Right renal cortex interstitium (tissue), 3 donors: Measurements from ENCODE around the gene RIIAD1. TPM values are rescaled to one million over a fixed set of nuclear protein-coding genes. Genes with fewer than 3 reads are reported as not detected.
A peak's percentile ranks its signal among the peaks of the same experiment; 100 is the strongest.
"Not testable (repeated sequence)": the region's sequence is repeated elsewhere in the genome, so short reads cannot be mapped to it uniquely, and the experiment has no call there.

Source experiments
- DNase-seq, 3 donors: peaks; one replicate each; pipeline ENCODE4 v3.0.0-alpha.2; 2013; ENCODE audit warnings: low read depth in 3 of 3, low spot score in 2 of 3
- polyA plus RNA-seq, 3 donors: library from polyadenylated mRNA; unstranded; fragments of 120-200 nt; gene quantifications; one replicate each; pipeline ENCODE4 v1.2.1, GENCODE V29; 2013; ENCODE audit not compliant: insufficient read length in 3 of 3

Gene RIIAD1
- polyA plus RNA-seq, 3 donors, result 0.37 TPM; not detected in 2

- no peak for DNase-seq
Observed at GRCh38 chr1:151729966-151730291, 8.6 kb downstream of the RIIAD1 start.

GRCh38 chr1:151733126-151733525, 11.8 kb downstream of the RIIAD1 start:
- DNase-seq, result no peak

- not testable (repeated sequence) for DNase-seq
Observed at GRCh38 chr1:151733995-151734394, 12.7 kb downstream of the RIIAD1 start.

- DNase-seq, result no peak
Observed at GRCh38 chr1:151737026-151737425, 15.7 kb downstream of the RIIAD1 start.

- DNase-seq, result no peak
Observed at GRCh38 chr1:151737479-151737878, 16.2 kb downstream of the RIIAD1 start.

GRCh38 chr1:151739590-151740355, 18.5 kb downstream of the RIIAD1 start:
- no peak for DNase-seq

GRCh38 chr1:151741516-151741915, 20.2 kb downstream of the RIIAD1 start:
- DNase-seq, result no peak

GRCh38 chr1:151756291-151756690, 35.0 kb downstream of the RIIAD1 start:
- DNase-seq, result no peak

GRCh38 chr1:151759241-151759640, 37.9 kb downstream of the RIIAD1 start:
- DNase-seq, result no peak

- no peak for DNase-seq
Observed at GRCh38 chr1:151760597-151761385, 39.5 kb downstream of the RIIAD1 start.

- peak; percentile 29 to 65 (median 57) for DNase-seq
Observed at GRCh38 chr1:151762941-151763921, 41.9 kb downstream of the RIIAD1 start, which contains the start of gene MRPL9. MRPL9 (minus strand) TSS chr1:151763496; CDS start chr1:151763479, 17 bp downstream.

GRCh38 chr1:151763990-151764389, 42.7 kb downstream of the RIIAD1 start:
- no peak for DNase-seq

- peak in 1 of 3 donors; percentile 12 for DNase-seq
Observed at GRCh38 chr1:151768351-151769066, 47.2 kb downstream of the RIIAD1 start.

GRCh38 chr1:151769270-151769669, 47.9 kb downstream of the RIIAD1 start:
- not testable (repeated sequence) for DNase-seq

GRCh38 chr1:151773702-151774101, 52.4 kb downstream of the RIIAD1 start:
- no peak for DNase-seq

- DNase-seq, result no peak
Observed at GRCh38 chr1:151774256-151774922, 53.1 kb downstream of the RIIAD1 start.

- no peak for DNase-seq
Observed at GRCh38 chr1:151775894-151776664, 54.8 kb downstream of the RIIAD1 start.

- no peak for DNase-seq
Observed at GRCh38 chr1:151776665-151777062, 55.3 kb downstream of the RIIAD1 start.

- no peak for DNase-seq
Observed at GRCh38 chr1:151777317-151777716, 56.0 kb downstream of the RIIAD1 start.
